Upper lobe of right lung (tissue), 1 donor: ENCODE measurements around the gene RGS12. TPM values are rescaled to one million over a fixed set of nuclear protein-coding genes. Genes with fewer than 3 reads are reported as not detected.
A peak's percentile ranks its signal among the peaks of the same experiment; 100 is the strongest.

ENCODE experiments used
- ATAC-seq: fragments of 200-7000 bp; cut with Tn5 transposase; one replicate; pipeline ENCODE4 v1.9.1; 2020; ENCODE audit warnings: mild to moderate bottlenecking, moderate library complexity
- DNase-seq: peaks from one replicate; pipeline ENCODE4 v3.0.0-alpha.2; 2020
- H3K27ac ChIP-seq: fragments of 200-600 bp; one replicate; pipeline ENCODE4 v1.8.0; 2022
- H3K27me3 ChIP-seq: fragments of 200-600 bp; one replicate; pipeline ENCODE4 v1.8.0; 2022; ENCODE audit warnings: mild to moderate bottlenecking
- H3K36me3 ChIP-seq: fragments of 200-600 bp; one replicate; pipeline ENCODE4 v1.8.0; 2022
- H3K4me1 ChIP-seq: fragments of 200-600 bp; one replicate; pipeline ENCODE4 v1.8.0; 2022
- H3K4me3 ChIP-seq: fragments of 200-600 bp; one replicate; pipeline ENCODE4 v1.8.0; 2022; ENCODE audit warnings: mild to moderate bottlenecking
- H3K9me3 ChIP-seq: fragments of 200-600 bp; one replicate; pipeline ENCODE4 v1.8.0; 2022
- CTCF ChIP-seq: fragments of 200-600 bp; IDR thresholded peaks from one replicate; pipeline ENCODE4 v1.8.0; 2022; ENCODE audit warnings: antibody characterized with exemption
- intact Hi-C: fragments of 100-400 bp; cut with DNase I; formaldehyde crosslinking; loops from one replicate; pipeline ENCODE4 v1.11.0; 2022
- total RNA-seq: library from RNA; stranded (reverse); fragmentation: NEBNext Ultra II Directional; extraction: Animal tissue kit (Norgen Biotek cat#: 25700); gene quantifications from one replicate; pipeline ENCODE4 v1.2.1, GENCODE V29; 2021
- donor health status: DM: no; HTN: yes; CAD: no; lungs with severe emphysema.

The RGS12 gene
- total RNA-seq, 1 donor from 2014 or later = 58.2 TPM

- intact Hi-C loops = no loop called here
- H3K27ac ChIP-seq = no peak overlapping the region
- no peaks in the 10 kb centered on the region for H3K27me3 ChIP-seq
- H3K36me3 ChIP-seq = peaks cover 18% of the 10 kb centered on the region
- no peak for TF ChIP-seq CTCF
- DNase-seq = peak; percentile 42
- H3K9me3 ChIP-seq = no peaks in the 10 kb centered on the region
- no peak for ATAC-seq
- H3K4me1 ChIP-seq = peaks cover 7% of the 10 kb centered on the region
- no peak overlapping the region for H3K4me3 ChIP-seq
Measured at GRCh38 chr4:3322059-3322550, 29.3 kb downstream of the RGS12 start.

DNA sequence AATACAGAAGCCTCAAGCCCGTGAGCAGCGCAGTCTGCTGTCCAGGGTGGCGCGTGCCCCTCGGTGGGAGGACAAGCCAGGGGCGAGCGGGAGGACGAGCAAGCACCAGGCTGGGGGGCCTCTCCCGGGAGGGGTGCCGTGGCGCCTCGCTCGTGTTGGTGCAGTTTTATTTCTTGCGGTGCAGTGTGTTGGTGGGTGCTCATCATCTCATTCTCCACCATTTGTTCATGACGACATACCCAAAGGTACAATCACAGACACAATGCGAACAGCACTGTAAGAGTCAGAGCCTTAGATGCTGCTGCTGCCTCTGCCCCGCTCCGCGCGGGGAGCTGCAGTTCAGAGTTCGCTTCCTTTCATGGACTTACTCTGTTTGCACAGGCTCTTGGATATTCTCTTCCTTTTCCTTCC, 30.3 kb downstream of the RGS12 start:
- intact Hi-C loops = no loop called here

DNA sequence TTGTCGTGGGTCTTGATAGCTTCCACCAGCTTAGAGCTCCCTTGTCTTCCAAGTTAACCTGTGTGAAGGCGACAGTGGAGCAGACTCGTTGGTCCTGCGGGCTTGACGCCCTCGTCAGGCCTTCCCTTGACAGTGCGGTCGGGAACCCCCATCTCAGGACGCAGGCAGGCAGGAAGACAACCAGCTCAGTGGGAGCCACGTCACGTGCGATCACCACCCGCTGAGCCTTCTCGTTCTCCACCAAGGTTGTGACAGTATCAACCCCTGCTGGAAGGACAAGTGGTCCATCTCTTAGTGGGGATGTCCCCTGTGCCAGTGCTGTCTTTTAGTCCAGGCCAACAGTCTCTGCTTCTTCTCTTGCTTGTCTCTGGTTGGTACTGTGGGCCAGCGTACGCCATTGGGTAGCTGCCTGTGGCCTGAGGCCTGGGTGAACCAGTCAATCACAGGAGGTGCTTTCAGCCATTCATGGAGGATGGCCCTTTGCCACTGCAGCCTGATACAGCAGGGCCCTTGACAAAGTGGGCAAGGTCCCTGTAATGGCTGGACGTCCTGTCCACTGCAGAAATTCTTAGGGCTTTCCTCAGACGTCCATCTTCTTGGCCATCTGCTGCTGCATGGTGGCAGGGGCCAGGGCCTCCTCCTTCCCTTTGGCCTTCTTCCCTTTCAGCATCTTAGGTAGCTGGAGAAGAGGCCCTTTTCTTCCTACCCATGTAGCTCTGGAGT, 31.4 kb downstream of the RGS12 start:
- peak; percentile 50 for DNase-seq
- Histone ChIP-seq H3K27ac (no peak overlapping the region), H3K4me3 (no peak overlapping the region), H3K9me3 (no peaks in the 10 kb centered on the region), H3K36me3 (no peaks in the 10 kb centered on the region), H3K4me1 (peaks cover 7% of the 10 kb centered on the region), H3K27me3 (no peaks in the 10 kb centered on the region)
- intact Hi-C loops = no loop called here
- TF ChIP-seq CTCF = no peak
- no peak for ATAC-seq

More for the DNA sequence above, 30.3 kb downstream of the RGS12 start:
- DNase-seq = peak; percentile 40
- no peak overlapping the region for H3K4me3 ChIP-seq
- H3K4me1 ChIP-seq = peaks cover 7% of the 10 kb centered on the region
- H3K9me3 ChIP-seq = no peaks in the 10 kb centered on the region
- no peak for ATAC-seq
- no peak for TF ChIP-seq CTCF
- peaks cover 9% of the 10 kb centered on the region for H3K36me3 ChIP-seq
- no peak overlapping the region for H3K27ac ChIP-seq
- H3K27me3 ChIP-seq = no peaks in the 10 kb centered on the region

- DNase-seq (peak; percentile 35), ATAC-seq (no peak)
- H3K36me3 ChIP-seq = no peaks in the 10 kb centered on the region
- peaks cover 7% of the 10 kb centered on the region for H3K4me1 ChIP-seq
- no peak for TF ChIP-seq CTCF
- intact Hi-C loops = no loop called here
- H3K9me3 ChIP-seq = no peaks in the 10 kb centered on the region
- H3K4me3 ChIP-seq = no peak overlapping the region
- no peaks in the 10 kb centered on the region for H3K27me3 ChIP-seq
- H3K27ac ChIP-seq = no peak overlapping the region
Measured at GRCh38 chr4:3328814-3329663, 36.2 kb downstream of the RGS12 start.

- DNase-seq (no peak), ATAC-seq (no peak)
- Histone ChIP-seq H3K9me3 (no peaks in the 10 kb centered on the region), H3K27ac (no peak overlapping the region), H3K36me3 (no peaks in the 10 kb centered on the region), H3K4me3 (no peak overlapping the region), H3K4me1 (peaks cover 7% of the 10 kb centered on the region), H3K27me3 (no peaks in the 10 kb centered on the region)
- intact Hi-C loops = no loop called here
- no peak for TF ChIP-seq CTCF
Measured at GRCh38 chr4:3329887-3330286, 37.1 kb downstream of the RGS12 start.
